Osteoblast (primary cell): ENCODE measurements around the gene AKAP6. TPM values are rescaled to one million over a fixed set of nuclear protein-coding genes. Genes with fewer than 3 reads are reported as not detected.

Source experiments
- DNase-seq: peaks from one replicate; pipeline ENCODE4 v3.0.0; 2011; ENCODE audit warnings: low spot score, mixed read lengths; ENCODE audit not compliant: insufficient read length; ENCODE audit errors: missing footprints
- H2AFZ ChIP-seq: 2 replicates; pipeline ENCODE4 v1.6.0; 2011; ENCODE audit warnings: mild to moderate bottlenecking, low read length
- H3K27ac ChIP-seq: 2 replicates; pipeline ENCODE4 v1.5.1; 2011; ENCODE audit warnings: mild to moderate bottlenecking, low read depth, low read length, moderate library complexity
- H3K27me3 ChIP-seq: 2 replicates; pipeline ENCODE4 v1.6.0; 2012; ENCODE audit warnings: mild to moderate bottlenecking, control low read depth, inconsistent platforms, low read length, moderate library complexity; ENCODE audit not compliant: insufficient read depth
- H3K36me3 ChIP-seq: 2 replicates; pipeline ENCODE4 v1.5.1; 2011; ENCODE audit warnings: mild to moderate bottlenecking, low read length, control low read depth, moderate library complexity; ENCODE audit not compliant: insufficient read depth
- H3K4me1 ChIP-seq: 2 replicates; pipeline ENCODE4 v1.5.1; 2011; ENCODE audit warnings: mild to moderate bottlenecking, low read length, control low read depth, moderate library complexity; ENCODE audit not compliant: insufficient read depth
- H3K4me2 ChIP-seq: 2 replicates; pipeline ENCODE4 v1.6.0; 2011; ENCODE audit warnings: mild to moderate bottlenecking, low read length; ENCODE audit not compliant: insufficient read depth
- H3K4me3 ChIP-seq: fragments of 200-600 bp; sonication (generic); 3 replicates; pipeline ENCODE4 v1.5.1; 2012; ENCODE audit warnings: mild to moderate bottlenecking, low read length, inconsistent platforms; ENCODE audit not compliant: insufficient read depth
- H3K79me2 ChIP-seq: 2 replicates; pipeline ENCODE4 v1.6.0; 2012; ENCODE audit warnings: mild to moderate bottlenecking, low read length, control low read depth, inconsistent platforms; ENCODE audit not compliant: insufficient read depth
- H3K9me3 ChIP-seq: 2 replicates; pipeline ENCODE4 v1.5.1; 2011; ENCODE audit warnings: low read depth, low read length, control low read depth
- H4K20me1 ChIP-seq: 2 replicates; pipeline ENCODE4 v1.6.0; 2012; ENCODE audit warnings: mild to moderate bottlenecking, low read length, control low read depth; ENCODE audit not compliant: insufficient read depth
- total RNA-seq: library from RNA; depleted of rRNA; stranded (reverse); fragments of >200 nt; gene quantifications from 2 replicates; pipeline ENCODE4 v1.2.3, GENCODE V29; 2012
- TF ChIP-seq, protein P1 (sequence below): IDR thresholded peaks from 2 replicates; pipeline ENCODE4 v1.5.1; 2011; ENCODE audit warnings: mild to moderate bottlenecking, low read depth, low read length, moderate library complexity; ENCODE audit errors: extremely low read depth

AKAP6 gene
- total RNA-seq, 1 donor = 2.2 TPM

DNA sequence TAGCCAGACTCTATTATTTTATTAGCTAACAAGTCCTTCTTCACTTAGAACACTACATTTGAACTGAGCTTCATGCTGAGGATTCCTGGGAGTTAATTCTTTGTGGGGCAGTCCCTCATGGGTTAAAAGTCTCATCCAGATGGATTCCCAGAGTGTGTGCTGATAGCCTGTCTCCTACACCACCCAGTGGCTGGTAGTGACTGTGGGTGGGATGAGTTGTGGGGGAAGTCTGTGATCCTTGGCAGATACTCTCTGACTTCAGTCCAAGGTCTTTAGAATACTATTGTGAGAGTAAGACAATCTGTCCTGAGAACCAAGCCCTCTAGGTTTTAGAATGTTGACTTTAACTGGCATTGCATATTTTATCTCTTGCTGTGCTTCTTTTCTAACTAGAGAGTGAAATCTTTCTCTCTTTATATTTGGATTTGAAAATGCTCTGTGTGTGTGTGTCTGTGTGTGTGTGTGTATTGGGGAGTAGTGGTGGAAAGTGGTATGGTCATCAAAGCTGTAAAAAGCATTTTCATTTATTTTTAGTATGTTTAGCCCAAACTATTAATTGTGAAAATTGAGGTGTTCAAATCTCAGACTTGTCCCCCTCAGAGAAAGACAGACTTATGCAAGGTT, 37.3 kb downstream of the AKAP6 start:
- H3K27me3 ChIP-seq = no peaks in the 10 kb centered on the region
- no peak overlapping the region for H3K4me3 ChIP-seq
- H3K9me3 ChIP-seq = no peaks in the 10 kb centered on the region
- H3K36me3 ChIP-seq = no peaks in the 10 kb centered on the region
- no peak overlapping the region for H2AFZ ChIP-seq
- no peaks in the 10 kb centered on the region for H3K79me2 ChIP-seq
- H3K4me2 ChIP-seq = peak overlapping the region; percentile 54
- no peaks in the 10 kb centered on the region for H4K20me1 ChIP-seq
- peak; percentile 86 for DNase-seq
- H3K27ac ChIP-seq = peak overlapping the region; percentile 19
- H3K4me1 ChIP-seq = peaks cover 36% of the 10 kb centered on the region
- TF ChIP-seq, protein P1, sequence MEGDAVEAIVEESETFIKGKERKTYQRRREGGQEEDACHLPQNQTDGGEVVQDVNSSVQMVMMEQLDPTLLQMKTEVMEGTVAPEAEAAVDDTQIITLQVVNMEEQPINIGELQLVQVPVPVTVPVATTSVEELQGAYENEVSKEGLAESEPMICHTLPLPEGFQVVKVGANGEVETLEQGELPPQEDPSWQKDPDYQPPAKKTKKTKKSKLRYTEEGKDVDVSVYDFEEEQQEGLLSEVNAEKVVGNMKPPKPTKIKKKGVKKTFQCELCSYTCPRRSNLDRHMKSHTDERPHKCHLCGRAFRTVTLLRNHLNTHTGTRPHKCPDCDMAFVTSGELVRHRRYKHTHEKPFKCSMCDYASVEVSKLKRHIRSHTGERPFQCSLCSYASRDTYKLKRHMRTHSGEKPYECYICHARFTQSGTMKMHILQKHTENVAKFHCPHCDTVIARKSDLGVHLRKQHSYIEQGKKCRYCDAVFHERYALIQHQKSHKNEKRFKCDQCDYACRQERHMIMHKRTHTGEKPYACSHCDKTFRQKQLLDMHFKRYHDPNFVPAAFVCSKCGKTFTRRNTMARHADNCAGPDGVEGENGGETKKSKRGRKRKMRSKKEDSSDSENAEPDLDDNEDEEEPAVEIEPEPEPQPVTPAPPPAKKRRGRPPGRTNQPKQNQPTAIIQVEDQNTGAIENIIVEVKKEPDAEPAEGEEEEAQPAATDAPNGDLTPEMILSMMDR = peak; percentile 56

DNA sequence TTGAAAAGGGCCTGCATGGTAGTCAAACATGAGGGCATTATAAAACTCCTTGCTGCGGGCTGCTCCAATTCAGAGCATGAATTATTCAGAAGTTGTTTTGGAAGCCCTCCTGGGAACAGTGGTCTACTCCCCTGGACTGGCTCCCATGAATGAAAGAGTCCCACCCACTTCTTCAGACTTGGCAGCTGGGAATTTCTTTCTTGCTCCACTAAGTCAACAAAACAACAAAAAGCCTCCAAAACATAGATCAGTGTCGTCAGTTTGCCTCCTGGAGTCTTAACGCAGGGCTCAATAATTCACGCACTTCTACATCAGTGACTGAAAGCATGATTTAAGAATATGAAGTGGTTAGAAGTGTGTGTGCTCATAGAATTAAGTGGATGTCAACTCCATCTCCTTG, 37.9 kb downstream of the AKAP6 start:
- Histone ChIP-seq H3K4me3 (no peak overlapping the region), H3K4me2 (peak overlapping the region; percentile 54), H3K27me3 (no peaks in the 10 kb centered on the region), H3K79me2 (no peaks in the 10 kb centered on the region), H3K9me3 (no peaks in the 10 kb centered on the region), H3K27ac (peak overlapping the region; percentile 19), H3K4me1 (peaks cover 42% of the 10 kb centered on the region), H3K36me3 (no peaks in the 10 kb centered on the region), H4K20me1 (no peaks in the 10 kb centered on the region), H2AFZ (no peak overlapping the region)
- TF ChIP-seq, protein P1 = no peak
- peak; percentile 13 for DNase-seq

DNA sequence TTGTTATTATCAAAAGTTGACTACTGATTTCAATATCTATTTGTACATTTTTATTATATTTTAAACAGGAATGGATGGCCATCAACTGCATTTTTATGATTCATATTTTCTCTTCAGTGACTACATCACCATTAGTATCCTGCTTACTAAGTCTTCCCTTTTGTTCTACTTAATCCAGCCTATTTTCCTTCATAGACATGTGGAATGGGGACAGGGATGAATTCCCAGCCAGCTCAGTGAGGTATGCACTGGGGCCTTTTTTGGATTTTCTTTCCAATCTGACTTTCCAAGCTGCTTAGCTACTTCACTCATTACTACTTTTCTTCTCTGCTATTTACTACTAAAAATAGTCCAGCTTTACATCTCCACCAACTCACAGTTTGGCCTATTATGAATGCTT, 38.4 kb downstream of the AKAP6 start:
- Histone ChIP-seq H3K27ac (peak overlapping the region; percentile 19), H3K27me3 (no peaks in the 10 kb centered on the region), H2AFZ (no peak overlapping the region), H3K4me2 (no peak overlapping the region), H3K36me3 (no peaks in the 10 kb centered on the region), H3K4me1 (peaks cover 45% of the 10 kb centered on the region), H4K20me1 (no peaks in the 10 kb centered on the region), H3K9me3 (no peaks in the 10 kb centered on the region), H3K79me2 (no peaks in the 10 kb centered on the region), H3K4me3 (no peak overlapping the region)
- TF ChIP-seq, protein P1 = no peak
- peak; percentile 78 for DNase-seq

DNA sequence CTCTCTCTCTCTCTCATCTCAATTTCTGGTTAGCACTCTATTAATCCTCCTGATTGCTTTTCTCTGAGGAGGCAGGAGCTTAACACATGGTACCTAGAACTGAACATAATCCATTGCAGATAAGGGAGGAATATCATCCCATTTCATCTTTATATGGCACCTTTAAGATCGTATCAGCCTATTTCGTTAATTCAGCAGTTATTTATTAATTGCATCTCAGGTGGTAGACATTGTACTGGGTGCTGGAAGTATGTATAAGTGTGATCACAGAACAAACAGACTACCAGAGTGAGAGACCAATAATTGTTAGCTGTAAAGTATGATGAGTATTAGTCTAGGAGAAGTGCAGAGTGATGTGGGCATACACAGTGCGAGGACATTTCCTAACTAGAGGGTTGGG, 39.0 kb downstream of the AKAP6 start:
- Histone ChIP-seq H3K79me2 (no peaks in the 10 kb centered on the region), H3K4me2 (no peak overlapping the region)

More for the DNA sequence above, 39.0 kb downstream of the AKAP6 start:
- no peak for DNase-seq
- no peaks in the 10 kb centered on the region for H3K9me3 ChIP-seq
- no peak overlapping the region for H2AFZ ChIP-seq
- H3K4me1 ChIP-seq = peaks cover 51% of the 10 kb centered on the region
- H3K27ac ChIP-seq = peak overlapping the region; percentile 19
- no peaks in the 10 kb centered on the region for H4K20me1 ChIP-seq
- TF ChIP-seq, protein P1 = no peak
- no peaks in the 10 kb centered on the region for H3K27me3 ChIP-seq
- no peak overlapping the region for H3K4me3 ChIP-seq
- no peaks in the 10 kb centered on the region for H3K36me3 ChIP-seq
